ENCODE results near the gene LRRC58.

Gene LRRC58

DNA sequence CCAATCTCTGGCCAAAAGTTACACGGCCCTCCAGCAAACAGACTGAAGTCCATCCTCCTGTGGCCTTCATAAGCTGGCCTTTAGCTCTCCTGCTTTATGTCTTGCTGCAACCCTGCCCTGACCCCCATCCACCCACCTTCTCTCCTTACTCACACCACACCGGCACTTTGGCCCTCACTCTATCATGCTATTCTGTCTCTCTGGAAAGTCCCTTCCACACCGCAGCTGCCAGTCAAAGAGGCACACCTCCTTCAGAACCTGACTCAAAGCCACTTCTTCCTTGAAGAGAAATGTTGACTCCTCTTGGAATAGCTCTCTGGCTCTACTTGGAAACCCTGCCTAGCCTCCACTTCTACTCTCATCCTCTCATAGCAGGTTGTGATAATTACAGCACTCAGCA lies 68.6 kb downstream of the LRRC58 start:
- no peak for TF ChIP-seq POLR2A (IDR thresholded peaks at IDR 0.05; ENCODE audit: low read depth, low read length)
- FAIRE-seq = no peak

DNA sequence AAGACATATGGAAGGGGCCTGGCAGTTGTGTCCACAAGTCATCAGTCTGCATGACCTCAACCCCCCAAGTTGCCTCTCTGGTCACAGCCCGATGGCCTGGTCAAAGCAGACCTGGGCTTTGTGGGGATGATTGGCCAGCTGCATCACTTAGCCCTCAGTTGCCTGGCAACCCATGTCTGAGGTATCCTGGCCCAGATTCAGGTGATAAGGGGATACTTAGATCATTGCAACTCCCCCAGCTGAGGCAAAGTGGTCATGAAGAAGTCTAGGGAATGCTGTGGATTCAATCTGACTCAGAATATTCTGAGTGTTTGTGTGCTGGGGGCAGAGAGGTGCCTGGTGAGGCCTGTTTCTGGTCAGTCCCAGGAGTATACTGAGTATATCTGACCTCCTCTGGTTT lies 69.1 kb downstream of the LRRC58 start:
- no peak for TF ChIP-seq POLR2A (IDR thresholded peaks at IDR 0.05; ENCODE audit: low read depth, low read length)
- no peak for FAIRE-seq
- no peak for DNase-seq (ENCODE audit: insufficient read length, low spot score)

More for the DNA sequence above, 68.6 kb downstream of the LRRC58 start:
- DNase-seq (ENCODE audit: insufficient read length, low spot score) = no peak

DNA sequence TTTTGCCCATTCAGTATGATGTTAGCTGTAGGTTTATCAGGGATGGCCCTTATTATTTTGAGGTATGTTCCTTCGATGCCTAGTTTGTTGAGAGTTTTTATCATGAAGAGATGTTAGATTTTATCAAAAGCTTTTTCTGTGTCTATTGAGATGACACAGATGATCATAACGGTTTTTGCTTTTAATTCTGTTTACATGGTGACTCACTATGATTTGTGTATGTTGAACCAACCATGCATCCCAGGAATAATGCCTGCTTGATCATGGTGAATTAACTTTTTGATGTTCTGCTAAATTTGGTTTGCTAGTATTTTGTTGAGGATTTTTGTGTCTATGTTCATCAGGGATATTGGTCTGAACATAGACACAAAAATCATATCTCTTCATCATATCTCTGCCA lies 72.4 kb downstream of the LRRC58 start:
- DNase-seq (ENCODE audit: insufficient read length, low spot score) (no peak), FAIRE-seq (no peak)
- no peak for TF ChIP-seq POLR2A (IDR thresholded peaks at IDR 0.05; ENCODE audit: low read depth, low read length)

DNA sequence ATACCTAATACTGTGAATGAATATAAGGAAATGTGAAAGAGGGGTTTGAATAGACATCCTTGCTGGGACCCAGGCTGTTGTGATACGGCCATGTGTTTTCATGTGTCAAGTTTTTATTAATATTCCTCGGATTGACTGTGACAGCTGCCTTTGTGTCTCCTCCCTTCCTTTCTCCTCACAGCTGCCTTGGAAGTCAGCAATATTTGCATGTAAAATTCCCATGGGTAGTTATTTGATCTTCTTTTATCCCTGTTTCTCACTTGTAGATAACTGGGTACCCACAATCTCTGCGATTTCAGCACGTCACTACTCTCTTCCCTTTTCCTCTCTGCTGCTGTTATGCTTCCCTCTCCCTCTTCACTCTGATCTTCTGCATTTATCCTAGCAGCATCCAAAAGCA lies 73.5 kb downstream of the LRRC58 start:
- FAIRE-seq = no peak
- DNase-seq (ENCODE audit: insufficient read length, low spot score) = no peak
- no peak for TF ChIP-seq POLR2A (IDR thresholded peaks at IDR 0.05; ENCODE audit: low read depth, low read length)

DNA sequence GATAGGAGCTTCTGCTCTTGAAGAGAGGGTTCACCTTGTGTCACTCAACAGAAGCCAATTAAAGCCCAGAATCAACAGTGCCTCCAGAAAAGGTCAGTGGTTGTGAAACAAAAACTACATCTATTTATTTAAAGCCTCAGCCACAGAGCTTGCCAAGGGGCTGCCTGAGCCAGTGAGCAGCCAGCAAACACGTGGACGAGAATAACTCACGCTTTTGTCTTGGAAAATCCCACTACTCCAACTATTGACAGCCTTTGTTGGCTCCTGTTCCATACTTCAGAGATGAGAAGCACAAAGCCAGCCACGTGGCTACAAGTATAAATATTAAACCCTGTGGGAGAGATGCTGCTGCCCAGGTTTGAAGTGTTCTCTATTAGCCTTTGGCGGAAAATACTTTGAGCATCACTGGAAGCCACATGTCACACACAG lies 74.4 kb downstream of the LRRC58 start:
- DNase-seq (ENCODE audit: insufficient read length, low spot score) (no peak), FAIRE-seq (no peak)

More for the DNA sequence above, 74.4 kb downstream of the LRRC58 start:
- TF ChIP-seq POLR2A (IDR thresholded peaks at IDR 0.05; ENCODE audit: low read depth, low read length) = no peak

Data from H54 (cell line).